Fibroblast of pulmonary artery (primary cell): Measurements from ENCODE around the gene NOL3.

Experiments
- DNase-seq: peaks from one replicate; pipeline ENCODE4 v3.0.0-alpha.2; 2010; ENCODE audit warnings: low read depth
- H3K4me3 ChIP-seq: replicated peaks from 2 replicates; pipeline ENCODE4 v1.5.1; 2011; ENCODE audit warnings: low read depth, mild to moderate bottlenecking, control low read depth, low read length, moderate library complexity
- TF ChIP-seq, protein P1 (sequence below): IDR thresholded peaks from 2 replicates; pipeline ENCODE4 v1.5.1; 2011; ENCODE audit warnings: mild to moderate bottlenecking, control low read depth, low read length, inconsistent platforms; ENCODE audit errors: missing control alignments

NOL3 gene

DNA sequence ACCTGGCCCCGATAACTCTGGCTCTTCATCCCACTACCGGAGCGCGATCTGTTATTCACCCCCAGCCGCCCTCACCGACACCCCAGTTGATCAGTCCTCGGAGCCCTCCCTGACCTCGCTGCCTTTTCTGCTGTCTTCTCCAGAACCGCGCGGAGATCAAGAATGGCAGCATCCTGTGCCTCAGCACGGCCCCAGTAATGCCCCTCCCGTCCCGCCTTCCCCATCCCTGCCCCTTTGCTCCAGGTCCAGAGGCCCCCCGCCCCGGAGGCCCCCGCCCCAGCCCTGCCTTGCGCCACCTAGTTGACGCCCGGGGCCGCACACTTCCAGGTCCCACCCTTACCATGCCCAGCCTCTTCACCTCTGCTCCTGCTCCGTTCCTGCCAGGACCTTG lies 29.5 kb downstream of the NOL3 start:
- TF ChIP-seq, protein P1, sequence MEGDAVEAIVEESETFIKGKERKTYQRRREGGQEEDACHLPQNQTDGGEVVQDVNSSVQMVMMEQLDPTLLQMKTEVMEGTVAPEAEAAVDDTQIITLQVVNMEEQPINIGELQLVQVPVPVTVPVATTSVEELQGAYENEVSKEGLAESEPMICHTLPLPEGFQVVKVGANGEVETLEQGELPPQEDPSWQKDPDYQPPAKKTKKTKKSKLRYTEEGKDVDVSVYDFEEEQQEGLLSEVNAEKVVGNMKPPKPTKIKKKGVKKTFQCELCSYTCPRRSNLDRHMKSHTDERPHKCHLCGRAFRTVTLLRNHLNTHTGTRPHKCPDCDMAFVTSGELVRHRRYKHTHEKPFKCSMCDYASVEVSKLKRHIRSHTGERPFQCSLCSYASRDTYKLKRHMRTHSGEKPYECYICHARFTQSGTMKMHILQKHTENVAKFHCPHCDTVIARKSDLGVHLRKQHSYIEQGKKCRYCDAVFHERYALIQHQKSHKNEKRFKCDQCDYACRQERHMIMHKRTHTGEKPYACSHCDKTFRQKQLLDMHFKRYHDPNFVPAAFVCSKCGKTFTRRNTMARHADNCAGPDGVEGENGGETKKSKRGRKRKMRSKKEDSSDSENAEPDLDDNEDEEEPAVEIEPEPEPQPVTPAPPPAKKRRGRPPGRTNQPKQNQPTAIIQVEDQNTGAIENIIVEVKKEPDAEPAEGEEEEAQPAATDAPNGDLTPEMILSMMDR: no peak
- DNase-seq: no peak
- no peak overlapping the region for H3K4me3 ChIP-seq

- TF ChIP-seq, protein P1: no peak
- no peak for DNase-seq
These were observed 30.2 kb downstream of the NOL3 start for GRCh38 chr16:67200491-67200890.

GRCh38 chr16:67201411-67202345 lies 31.3 kb downstream of the NOL3 start:
- DNase-seq: no peak
- no peak overlapping the region for H3K4me3 ChIP-seq
- TF ChIP-seq, protein P1: no peak

More at GRCh38 chr16:67200491-67200890, 30.2 kb downstream of the NOL3 start:
- H3K4me3 ChIP-seq: no peak overlapping the region

DNA sequence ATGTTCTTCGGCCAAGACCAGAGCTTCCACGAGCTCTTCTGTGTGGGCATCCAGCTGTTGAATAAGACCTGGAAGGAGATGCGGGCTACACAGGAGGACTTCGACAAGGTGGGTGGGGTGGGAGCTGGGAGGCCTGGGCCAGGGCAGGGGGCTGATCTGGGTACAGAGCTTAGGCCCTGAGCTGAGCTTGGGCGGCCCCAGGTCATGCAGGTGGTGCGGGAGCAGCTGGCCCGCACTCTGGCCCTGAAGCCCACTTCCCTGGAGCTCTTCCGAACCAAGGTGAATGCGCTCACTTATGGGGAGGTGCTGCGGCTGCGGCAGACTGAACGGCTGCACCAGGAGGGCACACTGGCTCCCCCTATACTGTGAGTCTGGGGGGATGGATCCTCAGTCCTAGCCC lies 32.1 kb downstream of the NOL3 start:
- DNase-seq: no peak
- H3K4me3 ChIP-seq: no peak overlapping the region
- TF ChIP-seq, protein P1: no peak

DNA sequence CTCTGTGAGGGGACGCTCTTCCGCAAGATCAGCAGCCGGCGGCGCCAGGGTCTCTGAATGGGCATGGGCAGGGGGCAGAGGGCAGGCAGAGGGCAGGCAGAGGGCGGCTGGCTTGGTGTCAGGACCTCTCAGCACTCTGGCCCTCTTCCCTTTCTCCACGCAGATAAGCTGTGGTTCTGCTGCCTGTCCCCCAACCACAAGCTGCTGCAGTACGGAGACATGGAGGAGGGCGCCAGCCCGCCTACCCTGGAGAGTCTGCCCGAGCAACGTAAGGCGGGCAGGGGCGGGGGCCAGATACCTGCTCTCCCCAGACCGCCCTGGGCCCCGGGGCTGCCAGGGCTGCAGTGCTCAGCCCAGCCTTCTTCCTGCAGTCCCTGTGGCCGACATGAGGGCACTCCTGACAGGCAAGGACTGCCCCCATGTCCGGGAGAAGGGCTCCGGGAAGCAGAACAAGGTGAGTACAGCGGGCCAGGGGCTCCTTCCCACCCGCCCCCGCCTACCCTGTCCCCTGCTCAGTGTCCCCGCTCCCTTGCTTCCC lies 32.7 kb downstream of the NOL3 start:
- DNase-seq: no peak
- H3K4me3 ChIP-seq: no peak overlapping the region
- TF ChIP-seq, protein P1: no peak

GRCh38 chr16:67204076-67204475 lies 33.7 kb downstream of the NOL3 start:
- DNase-seq: no peak
- no peak overlapping the region for H3K4me3 ChIP-seq
- TF ChIP-seq, protein P1: no peak
